A549 (cell line): ENCODE data around the gene P3H2. TPM values are rescaled to one million over a fixed set of nuclear protein-coding genes. Genes with fewer than 3 reads are reported as not detected.

Experiments
- ATAC-seq, 2 experiments: fragments of 200-7000 bp in 1 of 2; fragments of >200 bp in 1 of 2; cut with Nextera tagmentation in 1 of 2; cut with Tn5 transposase in 1 of 2; 3 replicates each; pipeline versions ENCODE4 v1.8.0 to v1.9.1; 2018 to 2020; ENCODE audit warnings: mild to moderate bottlenecking in 1 of 2, moderate library complexity in 1 of 2
- CTCF ChIA-PET: fragments of 300-600 bp; sonication (Branson Sonifier 250); formaldehyde crosslinking; extraction: SDS; loops from one replicate; lab custom pipeline; 2021; ENCODE audit warnings: antibody characterized with exemption, inconsistent platforms; lab: Yijun Ruan, JAX
- POLR2A ChIA-PET: fragments of 350-600 bp; formaldehyde crosslinking; extraction: SDS; loops from one replicate; lab custom pipeline; 2021; ENCODE audit warnings: antibody characterized with exemption, inconsistent platforms; lab: Yijun Ruan, JAX
- DNase-seq, 2 experiments: peaks; one replicate each; pipeline versions ENCODE4 v3.0.0 to v3.0.0-alpha.2; 2011 to 2016; ENCODE audit warnings: low read depth in 1 of 2, low spot score in 1 of 2
- FAIRE-seq: peaks from 2 replicates; lab custom pipeline; 2011; peaks lifted over from hg19 to GRCh38; lab: Jason Lieb, UNC
- H3K27ac ChIP-seq, 2 experiments: fragments of >200 bp; sonication (Bioruptor Twin); formaldehyde crosslinking; 3 replicates each; pipeline ENCODE4 v1.5.1; 2016 to 2017
- H3K4me1 ChIP-seq: fragments of >200 bp; sonication (Bioruptor Twin); formaldehyde crosslinking; 3 replicates; pipeline ENCODE4 v1.6.1; 2016
- H3K4me2 ChIP-seq: fragments of >200 bp; sonication (Bioruptor Twin); formaldehyde crosslinking; 3 replicates; pipeline ENCODE4 v1.6.1; 2016
- H3K4me3 ChIP-seq: fragments of >200 bp; sonication (Bioruptor Twin); formaldehyde crosslinking; 3 replicates; pipeline ENCODE4 v1.5.1; 2016
- H3K9me3 ChIP-seq: fragments of >200 bp; sonication (Bioruptor Twin); formaldehyde crosslinking; 3 replicates; pipeline ENCODE4 v1.6.1; 2016
- BHLHE40 ChIP-seq: IDR thresholded peaks from 2 replicates; pipeline ENCODE4 v1.6.1; 2012; ENCODE audit warnings: low read depth, low read length, inconsistent platforms
- CHD4 ChIP-seq: fragments of 200-600 bp; sonication (generic); IDR thresholded peaks from 2 replicates; pipeline ENCODE4 v1.6.1; 2016; ENCODE audit warnings: antibody characterized with exemption, mild to moderate bottlenecking, borderline replicate concordance
- CTCF ChIP-seq: fragments of >200 bp; sonication (Bioruptor Twin); formaldehyde crosslinking; IDR thresholded peaks from 3 replicates; pipeline ENCODE4 v1.5.1; 2016
- EP300 ChIP-seq, 2 experiments: fragments of >200 bp; sonication (Bioruptor Twin); formaldehyde crosslinking; IDR thresholded peaks; 2 replicates in 1 of 2; 3 replicates in 1 of 2; pipeline ENCODE4 v1.6.1; 2016 to 2017
- FOSB ChIP-seq: fragments of 250-450 bp; sonication (Bioruptor Pico); IDR thresholded peaks from 2 replicates; pipeline ENCODE4 v1.5.0; 2020; ENCODE audit warnings: mild to moderate bottlenecking, moderate library complexity
- FOSL2 ChIP-seq, 2 experiments: fragments of 450-650 bp in 1 of 2; fragments of >200 bp in 1 of 2; sonication (Bioruptor Twin) in 1 of 2; formaldehyde crosslinking; IDR thresholded peaks; 2 replicates each; pipeline versions ENCODE4 v1.5.0 to v1.6.1; 2016 to 2020; ENCODE audit warnings: mild to moderate bottlenecking in 1 of 2, moderate library complexity in 1 of 2
- GATA3 ChIP-seq: IDR thresholded peaks from 2 replicates; pipeline ENCODE4 v1.6.1; 2012; ENCODE audit warnings: borderline replicate concordance
- HMGXB4 ChIP-seq: fragments of 250-450 bp; sonication (Bioruptor Pico); IDR thresholded peaks from 2 replicates; pipeline ENCODE4 v1.5.0; 2021; ENCODE audit warnings: mild to moderate bottlenecking, moderate library complexity, borderline replicate concordance
- JUNB ChIP-seq: fragments of >200 bp; sonication (Bioruptor Twin); formaldehyde crosslinking; IDR thresholded peaks from 2 replicates; pipeline ENCODE4 v1.6.1; 2016
- KDM1A ChIP-seq: fragments of 200-600 bp; sonication (generic); IDR thresholded peaks from 2 replicates; pipeline ENCODE4 v1.6.1; 2016; ENCODE audit warnings: low read depth, mild to moderate bottlenecking
- RAD21 ChIP-seq, 2 experiments: fragments of >200 bp in 1 of 2; sonication (Bioruptor Twin) in 1 of 2; formaldehyde crosslinking in 1 of 2; IDR thresholded peaks in 1 of 2; conservative IDR thresholded peaks in 1 of 2; 2 replicates in 1 of 2; 3 replicates in 1 of 2; pipeline ENCODE4 v1.6.1; 2012 to 2018; ENCODE audit warnings: inconsistent platforms in 1 of 2
- REST ChIP-seq: fragments of 200-600 bp; sonication (generic); IDR thresholded peaks from 2 replicates; pipeline ENCODE4 v1.6.1; 2016; ENCODE audit warnings: antibody characterized with exemption, mild to moderate bottlenecking, moderate library complexity
- RFX5 ChIP-seq: fragments of 450-650 bp; IDR thresholded peaks from 2 replicates; pipeline ENCODE4 v1.7.1; 2014; ENCODE audit warnings: antibody characterized with exemption, mild to moderate bottlenecking, moderate library complexity
- SMC3 ChIP-seq: fragments of >200 bp; sonication (Bioruptor Twin); formaldehyde crosslinking; IDR thresholded peaks from 3 replicates; pipeline ENCODE4 v1.6.1; 2018; ENCODE audit warnings: inconsistent platforms
- WGBS: methylation state at CpG from one replicate; pipeline ENCODE4 v1.1.6; 2017; ENCODE audit errors: missing lambda C conversion rate; 5-methylcytosine and 5-hydroxymethylcytosine counted together
- polyA plus RNA-seq, 4 experiments: library from polyadenylated mRNA; depleted of rRNA in 3 of 4; stranded (reverse); fragments of >200 nt; fragmentation: RNase III in 1 of 4; extraction: RNeasy Plus Mini Kit Qiagen cat#74134 plus additional on column Dnase treatment in 1 of 4; gene quantifications; 2 replicates in 3 of 4; 3 replicates in 1 of 4; pipeline ENCODE4 v1.2.3, GENCODE V29; 2011 to 2017

The P3H2 gene
- polyA plus RNA-seq, 2 of the 4 experiments (the other 2 are of a cell fraction): 56.6 to 72.5 TPM

- TF ChIP-seq HMGXB4 (CRISPR knock-in tag) (no peak), EP300 (IDR thresholded peaks at IDR 0.05) (no peak), JUNB (no peak), FOSB (CRISPR knock-in tag) (no peak), BHLHE40 (no peak), FOSL2 (IDR thresholded peaks at IDR 0.05) (no peak), FOSL2 (CRISPR knock-in tag; IDR thresholded peaks at IDR 0.05) (no peak), KDM1A (no peak)
Measured at GRCh38 chr3:189949580-189949979, 171.1 kb downstream of the P3H2 start (continued).

- ChIA-PET CTCF (interaction anchor here (0.6 to 1.8 kb wide), 24 partner anchors 8 to 790 kb away, joined by 3 to 10 read pairs (median 3); no protein-coding TSS in a partner anchor), POLR2A (no interaction called here)
- H3K4me3 ChIP-seq: no peak overlapping the region
- H3K27ac ChIP-seq: peak overlapping the region; percentile 68 to 72
- ATAC-seq (no peak), FAIRE-seq (no peak), DNase-seq (no peak)
- H3K4me2 ChIP-seq: peak overlapping the region; percentile 2; the same call in 1 of the 3 replicates
- H3K9me3 ChIP-seq: no peaks in the 10 kb centered on the region
- TF ChIP-seq RFX5: no peak
- TF ChIP-seq CTCF: peak; percentile 6; the same call in 1 of the 3 replicates
- peaks cover 12% of the 10 kb centered on the region for H3K4me1 ChIP-seq
Measured at GRCh38 chr3:189948724-189949045, 172.0 kb downstream of the P3H2 start.

GRCh38 chr3:189947948-189948723 is 172.6 kb downstream of the P3H2 start:
- peak overlapping the region; percentile 68 to 72 for H3K27ac ChIP-seq
- H3K9me3 ChIP-seq: no peaks in the 10 kb centered on the region
- peaks cover 12% of the 10 kb centered on the region for H3K4me1 ChIP-seq
- DNase-seq: peak in 1 of 2 experiments; percentile 60
- no peak for TF ChIP-seq GATA3
- peak; percentile 93 for TF ChIP-seq SMC3
- TF ChIP-seq RAD21 (conservative IDR thresholded peaks at IDR 0.05 in 1 of 2, IDR thresholded peaks at IDR 0.05 in 1 of 2): peak; percentile 90 to 91
- peak; percentile 30; the same call in 1 of the 2 replicates for TF ChIP-seq REST
- no peak for TF ChIP-seq CHD4
- TF ChIP-seq CTCF: peak; percentile 76
- no peak for FAIRE-seq
- WGBS: 29% methylated on average over 6 of the region's 6 CpGs
- H3K4me2 ChIP-seq: no peak overlapping the region; the same call in 2 of the 3 replicates
- no peak overlapping the region for H3K4me3 ChIP-seq
- ChIA-PET POLR2A (no interaction called here), CTCF (interaction anchor here (0.6 to 1.8 kb wide), 30 partner anchors 9 to 790 kb away, joined by 3 to 10 read pairs (median 3); no protein-coding TSS in a partner anchor)
- peak in 1 of 2 experiments; percentile 56; a peak in 2 of 6 replicates for ATAC-seq
